CD4-positive, alpha-beta T cell (primary cell): ENCODE measurements around the gene MYB. TPM values are rescaled to one million over a fixed set of nuclear protein-coding genes. Genes with fewer than 3 reads are reported as not detected.
A peak's percentile ranks its signal among the peaks of the same experiment; 100 is the strongest.

Source experiments
- ATAC-seq: fragments of 200-7000 bp; cut with Tn5 transposase; one replicate; pipeline ENCODE4 v1.10.0; 2022; ENCODE audit warnings: mild to moderate bottlenecking; ENCODE audit not compliant: poor library complexity
- CTCF ChIA-PET: fragments of 350-600 bp; sonication (Branson Sonifier 250); formaldehyde crosslinking; loops from one replicate; lab custom pipeline; 2021; ENCODE audit warnings: antibody characterized with exemption, inconsistent platforms; lab: Charles Lee
- POLR2A ChIA-PET: fragments of 350-600 bp; sonication (Branson Sonifier 250); formaldehyde crosslinking; loops from one replicate; lab custom pipeline; 2021; ENCODE audit warnings: antibody characterized with exemption, inconsistent platforms; lab: Charles Lee
- DNase-seq, 14 experiments: peaks; one replicate each; pipeline ENCODE4 v3.0.0-alpha.2; 2013 to 2020; ENCODE audit warnings: mixed read lengths in 2 of 14
- H3K27ac ChIP-seq, 2 donors: one replicate each; pipeline versions ENCODE4 v1.5.1 to v1.7.0; 2013; ENCODE audit warnings: low read length in 2 of 2, low read depth in 1 of 2, mild to moderate bottlenecking in 1 of 2
- H3K27me3 ChIP-seq, 2 experiments: 1 replicate in 1 of 2; 2 replicates in 1 of 2; pipeline versions ENCODE4 v1.6.1 to v1.7.0; 2013; ENCODE audit warnings: low read length in 2 of 2, control low read depth in 1 of 2, mild to moderate bottlenecking in 1 of 2, moderate library complexity in 1 of 2; ENCODE audit not compliant: insufficient read depth in 2 of 2, control insufficient read depth in 1 of 2
- H3K36me3 ChIP-seq: one replicate; pipeline ENCODE4 v1.6.1; 2013; ENCODE audit warnings: low read length, control low read depth; ENCODE audit not compliant: insufficient read depth
- H3K4me1 ChIP-seq: one replicate; pipeline ENCODE4 v1.6.1; 2013; ENCODE audit warnings: low read length, control low read depth; ENCODE audit not compliant: insufficient read depth
- H3K4me3 ChIP-seq: one replicate; pipeline ENCODE4 v1.5.1; 2013; ENCODE audit warnings: mild to moderate bottlenecking, low read length, moderate library complexity
- H3K9me3 ChIP-seq, 2 experiments: 1 replicate in 1 of 2; 2 replicates in 1 of 2; pipeline versions ENCODE4 v1.6.1 to v1.7.0; 2013; ENCODE audit warnings: low read length in 2 of 2, mild to moderate bottlenecking in 2 of 2, control low read depth in 1 of 2, moderate library complexity in 1 of 2; ENCODE audit not compliant: control insufficient read depth in 1 of 2, insufficient read depth in 1 of 2
- H3K27ac Mint-ChIP-seq: one replicate; pipeline ENCODE4 v1.8.0; 2020; ENCODE audit warnings: mixed read lengths
- H3K27me3 Mint-ChIP-seq: one replicate; pipeline ENCODE4 v1.8.0; 2021; ENCODE audit warnings: mixed read lengths
- H3K36me3 Mint-ChIP-seq: one replicate; pipeline ENCODE4 v1.8.0; 2021; ENCODE audit warnings: low read depth, mixed read lengths
- H3K4me1 Mint-ChIP-seq: one replicate; pipeline ENCODE4 v1.8.0; 2021; ENCODE audit warnings: low read depth, mixed read lengths
- H3K4me3 Mint-ChIP-seq: one replicate; pipeline ENCODE4 v1.8.0; 2020; ENCODE audit warnings: mild to moderate bottlenecking, mixed read lengths
- H3K9me3 Mint-ChIP-seq: one replicate; pipeline ENCODE4 v1.8.0; 2020; ENCODE audit warnings: mixed read lengths
- CTCF ChIP-seq: fragments of 200-600 bp; IDR thresholded peaks from one replicate; pipeline ENCODE4 v1.8.0; 2022; ENCODE audit warnings: antibody characterized with exemption, mild to moderate bottlenecking
- intact Hi-C, 2 experiments: fragments of 100-400 bp; cut with DNase I in 1 of 2; cut with micrococcal nuclease in 1 of 2; formaldehyde crosslinking; loops; one replicate each; pipeline versions ENCODE4 v1.15.1 to v1.9.0; 2023 to 2025; cut with DNase I, micrococcal nuclease
- total RNA-seq, 174 experiments: library from RNA in 2 of 174; stranded (reverse) in 2 of 174; gene quantifications; one replicate each; pipeline ENCODE4 v1.2.3 and lab custom pipeline; 2021 to 2026

Gene MYB
- total RNA-seq, 2 experiments from 2014 or later = 2.0 to 2.6 TPM

- Mint-ChIP-seq H3K4me1 (peaks cover 19% of the 10 kb centered on the region), H3K4me3 (no peak overlapping the region), H3K36me3 (no peaks in the 10 kb centered on the region), H3K27me3 (no peaks in the 10 kb centered on the region), H3K27ac (no peak overlapping the region), H3K9me3 (no peaks in the 10 kb centered on the region)
- intact Hi-C loops = no loop called here
- Histone ChIP-seq H3K36me3 (no peaks in the 10 kb centered on the region), H3K27ac (no peak overlapping the region), H3K4me1 (peaks cover 8% of the 10 kb centered on the region), H3K9me3 (no peaks in the 10 kb centered on the region), H3K27me3 (no peaks in the 10 kb centered on the region), H3K4me3 (no peak overlapping the region)
- no peak for DNase-seq
- CTCF ChIA-PET = no interaction called here
- TF ChIP-seq CTCF = no peak
- no peak for ATAC-seq
- POLR2A ChIA-PET = interaction anchor here (1.3 kb wide), 1 partner anchor 28 kb away, joined by 4 read pairs; no protein-coding TSS in a partner anchor
These were observed 21.6 kb upstream of the MYB start for GRCh38 chr6:135159531-135159930.

- ChIA-PET CTCF (interaction anchor here (0.7 to 1.4 kb wide), 3 partner anchors 21 to 59 kb away, joined by 3 read pairs; no protein-coding TSS in a partner anchor), POLR2A (interaction anchor here (1.5 kb wide), 1 partner anchor 15 kb away, joined by 5 read pairs; no protein-coding TSS in a partner anchor)
- Mint-ChIP-seq H3K36me3 (no peaks in the 10 kb centered on the region), H3K27me3 (no peaks in the 10 kb centered on the region), H3K4me3 (no peak overlapping the region), H3K27ac (no peak overlapping the region), H3K4me1 (peaks cover 19% of the 10 kb centered on the region), H3K9me3 (no peaks in the 10 kb centered on the region)
- no peak for TF ChIP-seq CTCF
- H3K27me3 ChIP-seq = no peaks in the 10 kb centered on the region
- H3K9me3 ChIP-seq = no peaks in the 10 kb centered on the region
- H3K4me3 ChIP-seq = no peak overlapping the region
- H3K27ac ChIP-seq = no peak overlapping the region
- H3K4me1 ChIP-seq = peaks cover 8% of the 10 kb centered on the region
- no peak for ATAC-seq
- no peaks in the 10 kb centered on the region for H3K36me3 ChIP-seq
- no peak for DNase-seq
- intact Hi-C loops = no loop called here
These were observed 19.4 kb upstream of the MYB start for GRCh38 chr6:135161411-135162395.

- intact Hi-C loops = loop anchor here in 1 of 2 experiments (1.0 kb wide), 1 partner anchor 20 kb away; no protein-coding TSS in a partner anchor
- H3K4me1 Mint-ChIP-seq = peaks cover 19% of the 10 kb centered on the region
- Histone ChIP-seq H3K4me1 (peaks cover 8% of the 10 kb centered on the region), H3K9me3 (no peaks in the 10 kb centered on the region), H3K27ac (no peak overlapping the region), H3K4me3 (no peak overlapping the region), H3K36me3 (no peaks in the 10 kb centered on the region), H3K27me3 (no peaks in the 10 kb centered on the region)
- peak; percentile 68 for TF ChIP-seq CTCF
- no peaks in the 10 kb centered on the region for H3K9me3 Mint-ChIP-seq
- no peak for ATAC-seq
- H3K27ac Mint-ChIP-seq = no peak overlapping the region
- no peak overlapping the region for H3K4me3 Mint-ChIP-seq
- no peaks in the 10 kb centered on the region for H3K36me3 Mint-ChIP-seq
- ChIA-PET POLR2A (interaction anchor here (0.7 to 1.5 kb wide), 3 partner anchors 14 to 67 kb away, joined by 3 to 5 read pairs (median 3); no protein-coding TSS in a partner anchor), CTCF (interaction anchor here (0.6 to 1.7 kb wide), 5 partner anchors 17 to 60 kb away, joined by 3 to 6 read pairs (median 4); no protein-coding TSS in a partner anchor)
- no peaks in the 10 kb centered on the region for H3K27me3 Mint-ChIP-seq
- DNase-seq = peak in 7 of 14 experiments; percentile 5 to 64 (median 41)
These were observed 18.2 kb upstream of the MYB start for GRCh38 chr6:135162678-135163439.
